ENCODE results near the gene DNAAF8.

The DNAAF8 gene

DNA sequence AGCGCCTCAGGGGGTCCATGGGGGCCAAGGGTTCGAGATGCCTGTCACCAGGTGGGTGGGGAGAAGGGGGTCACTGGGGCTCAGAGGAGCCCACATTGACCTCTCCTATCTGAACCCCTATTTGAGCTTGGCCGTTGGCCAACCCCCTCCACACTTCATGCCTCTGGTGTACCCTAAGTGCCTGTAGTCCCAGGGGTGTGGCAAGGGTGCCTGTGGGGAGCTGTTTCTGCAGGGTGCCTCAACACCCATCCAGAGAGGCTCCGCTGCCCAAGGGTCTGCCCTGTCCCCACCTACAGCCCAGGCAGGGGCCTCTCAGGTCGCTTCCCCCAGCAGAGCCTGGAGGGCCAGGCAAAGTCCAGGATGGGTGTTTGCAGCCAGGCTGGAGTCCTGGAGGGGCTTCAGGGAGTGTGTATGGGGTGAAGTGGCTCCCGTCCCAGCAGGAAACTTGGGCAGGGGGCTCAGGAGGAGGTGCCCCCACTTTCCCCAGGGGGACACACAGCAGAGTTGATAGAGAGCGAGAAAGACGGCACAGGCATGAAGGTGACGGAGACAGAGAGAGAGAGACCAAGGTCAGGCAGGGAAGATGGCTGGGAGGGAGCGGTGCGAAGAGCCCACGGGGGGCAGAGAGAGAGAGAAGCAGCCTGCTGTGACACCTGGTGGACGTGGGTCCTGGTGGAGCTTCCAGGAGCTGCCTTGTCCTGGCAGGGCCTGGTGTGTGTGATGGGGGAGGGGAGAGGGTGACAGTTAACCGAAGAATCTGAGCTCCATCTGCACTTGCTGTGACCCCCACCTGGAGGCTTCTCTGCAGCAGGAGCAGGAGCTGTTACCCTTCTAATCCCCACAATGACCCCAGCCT lies 53.5 kb downstream of the DNAAF8 start, which contains the start of gene SEPTIN12:
Gene SEPTIN12 (minus strand): TSS at position 719 of the 856 bp plus-strand sequence. CDS start 700 bp downstream, at position 19.
- Mint-ChIP-seq H3K4me1 (ENCODE audit: low read depth) (peaks cover 3% of the 10 kb centered on the region), H3K4me3 (no peak within 1 kb of the TSS), H3K9me3 (no peaks in the 10 kb centered on the region), H3K36me3 (ENCODE audit: low read depth) (no peaks in the 10 kb centered on the region), H3K27ac (no peak within 1 kb of the TSS), H3K27me3 (ENCODE audit: low read depth) (no peaks in the 10 kb centered on the region)

GRCh38 chr16:4788489-4788889 lies 54.2 kb downstream of the DNAAF8 start:
- Mint-ChIP-seq H3K27ac (no peak overlapping the region), H3K4me1 (ENCODE audit: low read depth) (peaks cover 3% of the 10 kb centered on the region), H3K4me3 (no peak overlapping the region), H3K27me3 (ENCODE audit: low read depth) (no peaks in the 10 kb centered on the region), H3K36me3 (ENCODE audit: low read depth) (no peaks in the 10 kb centered on the region), H3K9me3 (no peaks in the 10 kb centered on the region)

DNA sequence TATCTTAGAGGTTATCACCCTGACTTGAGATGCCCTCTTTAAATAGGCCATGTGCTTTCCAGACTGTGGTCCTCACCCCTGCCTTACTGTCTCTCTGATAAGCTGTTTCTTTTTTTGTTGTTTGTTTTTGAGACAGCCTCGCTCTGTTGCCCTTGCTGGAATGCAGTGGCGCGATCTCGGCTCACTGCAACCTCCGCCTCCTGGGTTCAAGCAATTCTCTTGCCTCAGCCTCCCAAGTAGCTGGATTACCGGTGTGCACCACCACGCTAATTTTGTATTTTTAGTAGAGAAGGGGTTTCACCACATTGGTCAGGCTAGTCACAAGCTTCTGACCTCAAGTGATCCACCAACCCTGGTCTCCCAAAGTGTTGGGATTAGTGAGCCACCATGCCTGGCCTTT lies 54.6 kb downstream of the DNAAF8 start:
- Mint-ChIP-seq H3K27ac (no peak overlapping the region), H3K27me3 (ENCODE audit: low read depth) (no peaks in the 10 kb centered on the region), H3K36me3 (ENCODE audit: low read depth) (no peaks in the 10 kb centered on the region), H3K4me3 (no peak overlapping the region), H3K9me3 (no peaks in the 10 kb centered on the region), H3K4me1 (ENCODE audit: low read depth) (peaks cover 3% of the 10 kb centered on the region)

GRCh38 chr16:4790261-4790660 lies 55.9 kb downstream of the DNAAF8 start:
- H3K36me3 Mint-ChIP-seq (ENCODE audit: low read depth) = no peaks in the 10 kb centered on the region
- H3K27me3 Mint-ChIP-seq (ENCODE audit: low read depth) = no peaks in the 10 kb centered on the region
- no peaks in the 10 kb centered on the region for H3K9me3 Mint-ChIP-seq

DNA sequence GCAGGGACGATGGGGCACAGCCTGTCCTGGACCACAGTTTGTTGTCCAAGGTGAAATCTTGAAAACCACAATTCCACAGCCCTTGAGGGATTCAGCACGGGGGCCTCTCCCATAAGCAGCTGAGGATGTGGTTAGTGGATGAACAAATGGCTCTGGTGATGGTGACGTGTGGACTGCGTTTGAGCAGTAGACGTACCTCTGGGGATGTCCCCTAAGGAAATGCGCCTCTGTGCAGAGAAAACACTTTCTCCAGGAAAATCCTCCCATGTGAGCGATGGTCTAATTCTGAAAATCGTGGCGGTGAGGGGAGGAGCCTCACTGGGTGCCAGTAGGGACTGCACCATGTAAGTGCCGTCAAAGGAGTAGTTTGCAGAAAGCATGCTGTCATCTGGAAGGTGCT lies 56.5 kb downstream of the DNAAF8 start:
- H3K27ac Mint-ChIP-seq = no peak overlapping the region
- no peaks in the 10 kb centered on the region for H3K27me3 Mint-ChIP-seq (ENCODE audit: low read depth)
- H3K9me3 Mint-ChIP-seq = no peaks in the 10 kb centered on the region
- H3K4me1 Mint-ChIP-seq (ENCODE audit: low read depth) = peaks cover 3% of the 10 kb centered on the region
- H3K4me3 Mint-ChIP-seq = no peak overlapping the region
- no peaks in the 10 kb centered on the region for H3K36me3 Mint-ChIP-seq (ENCODE audit: low read depth)

More at GRCh38 chr16:4790261-4790660, 55.9 kb downstream of the DNAAF8 start:
- H3K27ac Mint-ChIP-seq = no peak overlapping the region
- no peak overlapping the region for H3K4me3 Mint-ChIP-seq
- H3K4me1 Mint-ChIP-seq (ENCODE audit: low read depth) = peaks cover 3% of the 10 kb centered on the region

DNA sequence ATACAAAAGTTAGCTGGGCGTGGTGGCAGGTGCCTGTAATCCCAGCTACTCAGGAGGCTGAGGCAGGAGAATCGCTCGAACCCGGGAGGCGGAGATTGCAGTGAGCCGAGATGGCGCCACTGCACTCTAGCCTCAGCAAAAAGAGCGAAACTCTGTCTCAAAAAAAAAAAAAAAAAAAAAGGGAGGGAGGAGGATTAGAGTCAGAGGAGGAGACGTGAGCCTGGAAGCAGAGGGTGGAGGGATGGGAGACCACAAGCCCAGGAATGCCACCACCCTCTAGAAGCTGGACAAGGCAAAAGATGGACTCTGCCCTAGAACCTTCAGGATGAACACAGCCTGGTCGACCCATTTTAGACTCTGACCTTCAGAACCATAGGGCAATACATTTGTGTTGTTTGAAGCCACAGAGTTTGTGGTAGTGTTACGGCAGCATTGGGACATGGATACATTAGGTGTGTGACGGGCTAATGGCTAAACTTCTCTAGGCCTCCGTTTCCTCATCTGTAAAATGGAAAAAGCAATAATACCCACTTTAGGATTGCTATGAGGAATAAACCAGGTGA lies 58.7 kb downstream of the DNAAF8 start:
- H3K4me3 Mint-ChIP-seq = no peak overlapping the region
- H3K36me3 Mint-ChIP-seq (ENCODE audit: low read depth) = no peaks in the 10 kb centered on the region
- no peaks in the 10 kb centered on the region for H3K9me3 Mint-ChIP-seq
- H3K4me1 Mint-ChIP-seq (ENCODE audit: low read depth) = peaks cover 3% of the 10 kb centered on the region
- no peak overlapping the region for H3K27ac Mint-ChIP-seq
- H3K27me3 Mint-ChIP-seq (ENCODE audit: low read depth) = no peaks in the 10 kb centered on the region

GRCh38 chr16:4795181-4795827 lies 61.0 kb downstream of the DNAAF8 start, which contains the start of gene SMIM22:
Gene SMIM22 (plus strand): TSS chr16:4795369. CDS start chr16:4795735, 366 bp downstream.
- Mint-ChIP-seq H3K36me3 (ENCODE audit: low read depth) (no peaks in the 10 kb centered on the region), H3K27me3 (ENCODE audit: low read depth) (no peaks in the 10 kb centered on the region), H3K4me3 (no peak within 1 kb of the TSS), H3K4me1 (ENCODE audit: low read depth) (peaks cover 3% of the 10 kb centered on the region), H3K9me3 (no peaks in the 10 kb centered on the region), H3K27ac (no peak within 1 kb of the TSS)

GRCh38 chr16:4795828-4796572 lies 61.7 kb downstream of the DNAAF8 start:
- H3K36me3 Mint-ChIP-seq (ENCODE audit: low read depth) = no peaks in the 10 kb centered on the region
- H3K4me1 Mint-ChIP-seq (ENCODE audit: low read depth) = peaks cover 3% of the 10 kb centered on the region
- no peak overlapping the region for H3K27ac Mint-ChIP-seq
- no peak overlapping the region for H3K4me3 Mint-ChIP-seq
- no peaks in the 10 kb centered on the region for H3K27me3 Mint-ChIP-seq (ENCODE audit: low read depth)
- no peaks in the 10 kb centered on the region for H3K9me3 Mint-ChIP-seq

DNA sequence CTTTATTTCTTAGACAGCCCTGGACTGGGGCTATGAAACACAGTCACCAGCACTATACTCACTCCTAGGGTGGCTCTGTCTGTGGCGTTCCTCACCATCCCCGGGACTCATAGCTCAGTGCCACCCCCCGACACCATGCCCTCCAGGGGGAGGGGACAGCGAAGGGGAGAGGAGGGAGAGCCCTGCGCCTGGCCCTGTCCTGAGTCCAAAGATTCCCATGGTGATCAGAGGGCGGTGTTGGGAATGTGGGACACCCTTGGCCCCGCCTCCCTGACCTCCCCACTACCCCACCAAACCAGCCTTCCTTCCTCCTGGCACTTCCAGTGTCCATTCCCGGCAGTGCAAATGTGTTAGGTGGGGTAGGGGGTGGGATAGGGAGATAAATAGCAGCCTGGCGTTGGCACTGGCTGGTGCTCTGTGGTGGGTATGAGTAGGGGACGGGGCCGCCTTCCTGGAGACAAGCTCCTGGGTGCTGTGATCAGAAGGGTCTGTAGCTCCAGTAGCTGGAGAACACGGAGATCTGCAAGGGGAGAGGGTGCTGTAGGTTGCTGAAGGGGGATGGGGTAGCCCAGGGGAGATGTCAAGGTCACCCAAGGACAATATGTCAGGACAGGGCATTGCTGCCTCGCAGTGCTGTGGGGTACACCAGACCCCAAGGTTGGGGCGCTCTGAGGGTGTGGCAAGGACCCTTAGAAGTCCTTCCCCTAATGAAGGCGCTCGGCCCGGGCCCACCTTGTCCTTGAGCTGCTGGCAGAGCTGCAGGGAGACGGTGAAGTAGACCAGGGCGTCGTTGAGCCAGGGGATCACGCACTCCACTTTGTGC lies 62.9 kb downstream of the DNAAF8 start:
- Mint-ChIP-seq H3K9me3 (no peaks in the 10 kb centered on the region), H3K27ac (no peak overlapping the region), H3K27me3 (ENCODE audit: low read depth) (no peaks in the 10 kb centered on the region), H3K4me1 (ENCODE audit: low read depth) (peaks cover 3% of the 10 kb centered on the region), H3K4me3 (no peak overlapping the region), H3K36me3 (ENCODE audit: low read depth) (no peaks in the 10 kb centered on the region)

GRCh38 chr16:4797805-4798252 lies 63.5 kb downstream of the DNAAF8 start:
- Mint-ChIP-seq H3K27me3 (ENCODE audit: low read depth) (no peaks in the 10 kb centered on the region), H3K27ac (no peak overlapping the region), H3K36me3 (ENCODE audit: low read depth) (no peaks in the 10 kb centered on the region), H3K4me1 (ENCODE audit: low read depth) (peaks cover 3% of the 10 kb centered on the region), H3K9me3 (no peaks in the 10 kb centered on the region), H3K4me3 (no peak overlapping the region)

GRCh38 chr16:4798456-4798855 lies 64.1 kb downstream of the DNAAF8 start:
- Mint-ChIP-seq H3K4me1 (ENCODE audit: low read depth) (peaks cover 7% of the 10 kb centered on the region), H3K9me3 (no peaks in the 10 kb centered on the region), H3K36me3 (ENCODE audit: low read depth) (no peaks in the 10 kb centered on the region), H3K27ac (no peak overlapping the region), H3K4me3 (no peak overlapping the region), H3K27me3 (ENCODE audit: low read depth) (no peaks in the 10 kb centered on the region)

All from T-helper 1 cell treated with Interleukin-12 subunit alpha and Interleukin-12 subunit beta and Interleukin-4 antibody, amounts not matched to agents 30 μg/mL and 1 μg/mL, for 36 hours (primary cell).